ENCODE data around the gene ASCC3.
"Not testable (repeated sequence)": the region's sequence is repeated elsewhere in the genome, so short reads cannot be mapped to it uniquely, and the experiment has no call there.

Gene ASCC3

DNA sequence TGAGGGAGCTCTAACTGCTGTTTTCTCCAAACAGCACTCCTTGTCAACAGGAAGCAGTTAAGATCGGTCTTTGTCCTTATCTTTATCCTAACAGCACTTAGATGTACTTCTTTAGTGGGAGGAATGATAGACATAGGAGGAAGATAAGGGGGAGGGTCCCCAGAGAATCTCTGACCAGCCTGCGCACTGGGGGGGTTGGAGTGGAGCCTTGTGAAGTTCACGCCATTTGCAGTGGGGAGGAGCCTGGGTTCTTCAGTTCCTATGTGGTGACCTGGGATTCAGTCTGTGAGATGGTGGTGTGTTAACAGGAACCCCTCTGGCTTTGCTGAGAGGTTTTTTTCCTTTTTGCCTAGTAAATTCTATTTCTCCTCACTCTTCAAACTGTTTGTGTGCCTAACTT, 18.1 kb upstream of the ASCC3 start:
- no peak overlapping the region for H3K4me3 ChIP-seq (ENCODE audit: low read depth, low read length)
- DNase-seq (ENCODE audit: low read depth), result no peak
- no peak for TF ChIP-seq CTCF (IDR thresholded peaks at IDR 0.05; ENCODE audit: control insufficient read depth, extremely low read depth, insufficient read depth)

- no peak for TF ChIP-seq CTCF (IDR thresholded peaks at IDR 0.05; ENCODE audit: control insufficient read depth, extremely low read depth, insufficient read depth)
- no peak overlapping the region for H3K4me3 ChIP-seq (ENCODE audit: low read depth, low read length)
- DNase-seq (ENCODE audit: low read depth), result no peak
These were observed 16.5 kb upstream of the ASCC3 start for GRCh38 chr6:100897671-100898070.

DNA sequence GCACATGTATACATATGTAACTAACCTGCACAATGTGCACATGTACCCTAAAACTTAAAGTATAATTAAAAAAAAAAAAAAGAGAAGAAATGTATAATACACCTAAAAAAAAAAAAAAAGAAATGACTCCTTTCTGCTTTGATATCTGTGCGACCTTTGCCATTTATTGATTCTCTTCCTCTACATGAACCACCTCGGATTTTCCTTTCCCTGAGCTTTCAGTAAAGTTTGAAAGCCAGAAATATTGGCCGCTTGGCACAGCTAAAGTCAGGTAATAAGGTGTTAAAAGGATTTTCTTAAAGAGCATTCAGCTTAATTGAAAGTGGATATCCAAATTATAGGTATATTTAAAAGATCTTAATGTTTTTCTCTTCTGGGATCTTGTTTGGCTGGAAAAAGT, 12.6 kb upstream of the ASCC3 start:
- DNase-seq (ENCODE audit: low read depth), result no peak
- no peak overlapping the region for H3K4me3 ChIP-seq (ENCODE audit: low read depth, low read length)
- no peak for TF ChIP-seq CTCF (IDR thresholded peaks at IDR 0.05; ENCODE audit: control insufficient read depth, extremely low read depth, insufficient read depth)

DNA sequence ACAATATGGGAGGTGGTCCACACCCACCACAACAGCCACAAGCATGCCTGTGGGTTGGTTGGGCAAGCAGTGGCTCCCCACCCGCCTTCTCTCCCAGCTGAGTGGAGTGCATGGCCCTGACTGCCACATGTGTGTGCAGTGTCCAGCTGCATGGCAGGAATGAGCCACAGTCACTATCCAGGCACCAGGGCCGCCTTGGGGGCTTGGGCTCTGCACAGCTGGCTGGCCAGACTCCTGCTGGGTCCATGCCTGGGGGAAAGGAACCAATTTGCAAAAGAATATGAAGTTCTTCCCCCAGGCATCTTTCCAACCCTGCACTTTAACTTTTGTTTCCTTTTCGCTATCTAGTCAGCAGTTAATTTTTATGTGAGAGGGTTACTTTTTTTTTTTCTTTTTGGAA, 11.6 kb upstream of the ASCC3 start:
- H3K4me3 ChIP-seq (ENCODE audit: low read depth, low read length), result no peak overlapping the region
- no peak for TF ChIP-seq CTCF (IDR thresholded peaks at IDR 0.05; ENCODE audit: control insufficient read depth, extremely low read depth, insufficient read depth)
- DNase-seq (ENCODE audit: low read depth), result no peak

GRCh38 chr6:100892116-100892515, 11.0 kb upstream of the ASCC3 start:
- H3K4me3 ChIP-seq (ENCODE audit: low read depth, low read length), result no peak overlapping the region
- no peak for TF ChIP-seq CTCF (IDR thresholded peaks at IDR 0.05; ENCODE audit: control insufficient read depth, extremely low read depth, insufficient read depth)
- no peak for DNase-seq (ENCODE audit: low read depth)

GRCh38 chr6:100891079-100891478, 9.9 kb upstream of the ASCC3 start:
- H3K4me3 ChIP-seq (ENCODE audit: low read depth, low read length), result no peak overlapping the region
- TF ChIP-seq CTCF (IDR thresholded peaks at IDR 0.05; ENCODE audit: control insufficient read depth, extremely low read depth, insufficient read depth), result no peak
- DNase-seq (ENCODE audit: low read depth), result no peak

DNA sequence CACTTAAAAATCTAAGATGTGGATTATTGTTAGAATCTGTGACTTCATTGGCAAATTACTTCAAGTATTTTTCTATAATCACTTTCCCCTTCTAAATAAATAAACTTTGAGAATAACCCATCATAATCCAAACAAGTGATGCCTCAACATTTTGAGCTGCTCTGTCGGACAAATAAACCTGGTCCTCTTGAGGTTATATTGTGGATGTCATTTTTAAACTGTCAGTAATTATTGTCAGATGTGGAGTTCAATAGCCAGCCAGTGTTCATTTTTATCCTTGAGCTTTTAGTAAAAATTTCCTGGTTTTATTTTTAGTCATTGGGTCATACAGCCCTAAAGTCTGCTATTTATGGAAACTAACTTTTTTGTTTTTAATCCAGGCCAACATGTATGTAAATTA, 9.5 kb upstream of the ASCC3 start:
- H3K4me3 ChIP-seq (ENCODE audit: low read depth, low read length); DNase-seq (ENCODE audit: low read depth): not testable (repeated sequence)

- no peak for DNase-seq (ENCODE audit: low read depth)
- no peak for TF ChIP-seq CTCF (IDR thresholded peaks at IDR 0.05; ENCODE audit: control insufficient read depth, extremely low read depth, insufficient read depth)
- no peak overlapping the region for H3K4me3 ChIP-seq (ENCODE audit: low read depth, low read length)
These were observed 8.2 kb upstream of the ASCC3 start for GRCh38 chr6:100889351-100889750.

Data from LNCaP clone FGC (cell line).